H9 (cell line): ENCODE data around the gene TMEFF2. TPM values are rescaled to one million over a fixed set of nuclear protein-coding genes. Genes with fewer than 3 reads are reported as not detected.

ENCODE experiments used
- DNase-seq: peaks from one replicate; pipeline ENCODE4 v3.0.0-alpha.2; 2017
- H2AFZ ChIP-seq: one replicate; pipeline ENCODE4 v1.6.1; 2013; ENCODE audit warnings: mild to moderate bottlenecking, low read length, control low read depth, moderate library complexity
- H2AK5ac ChIP-seq: 2 replicates; pipeline ENCODE4 v1.6.1; 2013; ENCODE audit warnings: low read length, control low read depth, mixed read lengths; ENCODE audit not compliant: insufficient read length
- H2BK120ac ChIP-seq: one replicate; pipeline ENCODE4 v1.6.1; 2013; ENCODE audit warnings: low read depth, mild to moderate bottlenecking, low read length, control low read depth, inconsistent platforms; ENCODE audit not compliant: poor library complexity, severe bottlenecking
- H2BK12ac ChIP-seq: 2 replicates; pipeline ENCODE4 v1.6.1; 2013; ENCODE audit warnings: low read length, control low read depth, mixed read lengths, low read depth; ENCODE audit not compliant: insufficient read length
- H2BK15ac ChIP-seq: 2 replicates; pipeline ENCODE4 v1.6.1; 2013; ENCODE audit warnings: low read depth, low read length, control low read depth
- H2BK20ac ChIP-seq: one replicate; pipeline ENCODE4 v1.6.1; 2013; ENCODE audit warnings: low read depth, mild to moderate bottlenecking, low read length, control low read depth, inconsistent platforms; ENCODE audit not compliant: poor library complexity, severe bottlenecking
- H2BK5ac ChIP-seq: 2 replicates; pipeline ENCODE4 v1.6.1; 2013; ENCODE audit warnings: low read length, control low read depth, mixed read lengths; ENCODE audit not compliant: insufficient read length
- H3K14ac ChIP-seq: 2 replicates; pipeline ENCODE4 v1.6.1; 2013; ENCODE audit warnings: low read length, control low read depth; ENCODE audit not compliant: insufficient read depth
- H3K18ac ChIP-seq: 2 replicates; pipeline ENCODE4 v1.6.1; 2013; ENCODE audit warnings: low read depth, mild to moderate bottlenecking, mixed read lengths, low read length, control low read depth; ENCODE audit not compliant: insufficient read length
- H3K23ac ChIP-seq: 2 replicates; pipeline ENCODE4 v1.6.1; 2013; ENCODE audit warnings: low read length, control low read depth, mixed read lengths, low read depth; ENCODE audit not compliant: insufficient read length
- H3K23me2 ChIP-seq: 2 replicates; pipeline ENCODE4 v1.6.1; 2013; ENCODE audit warnings: low read depth, mild to moderate bottlenecking, mixed read lengths, low read length, control low read depth; ENCODE audit not compliant: insufficient read length, poor library complexity, severe bottlenecking
- H3K27ac ChIP-seq: 2 replicates; pipeline ENCODE4 v1.5.1; 2013; ENCODE audit warnings: low read length, control low read depth, mixed read lengths, low read depth; ENCODE audit not compliant: insufficient read length
- H3K27me3 ChIP-seq: 2 replicates; pipeline ENCODE4 v1.6.1; 2013; ENCODE audit warnings: low read length, control low read depth, inconsistent platforms; ENCODE audit not compliant: insufficient read depth
- H3K4ac ChIP-seq: 2 replicates; pipeline ENCODE4 v1.6.1; 2013; ENCODE audit warnings: low read depth, mild to moderate bottlenecking, control low read depth, inconsistent platforms, low read length, moderate library complexity
- H3K4me1 ChIP-seq: 2 replicates; pipeline ENCODE4 v1.6.1; 2013; ENCODE audit warnings: low read length, control low read depth, inconsistent platforms; ENCODE audit not compliant: insufficient read depth
- H3K4me2 ChIP-seq: 2 replicates; pipeline ENCODE4 v1.6.1; 2013; ENCODE audit warnings: low read length, control low read depth, mixed read lengths; ENCODE audit not compliant: insufficient read length, insufficient read depth
- H3K56ac ChIP-seq: 2 replicates; pipeline ENCODE4 v1.6.1; 2013; ENCODE audit warnings: low read depth, mild to moderate bottlenecking, mixed read lengths, low read length, control low read depth; ENCODE audit not compliant: insufficient read length
- H3K79me1 ChIP-seq: 2 replicates; pipeline ENCODE4 v1.6.1; 2013; ENCODE audit warnings: low read depth, mild to moderate bottlenecking, moderate library complexity, low read length, control low read depth, inconsistent platforms; ENCODE audit not compliant: insufficient read depth, poor library complexity, severe bottlenecking
- H3K79me2 ChIP-seq: 2 replicates; pipeline ENCODE4 v1.6.1; 2013; ENCODE audit warnings: low read length, control low read depth, inconsistent platforms; ENCODE audit not compliant: insufficient read depth
- H3K9ac ChIP-seq: 2 replicates; pipeline ENCODE4 v1.6.1; 2013; ENCODE audit warnings: low read length, control low read depth, mixed read lengths; ENCODE audit not compliant: insufficient read length; ENCODE audit errors: extremely low read depth
- H3K9me3 ChIP-seq: one replicate; pipeline ENCODE4 v1.6.1; 2013; ENCODE audit warnings: low read depth, low read length, inconsistent platforms; ENCODE audit not compliant: control insufficient read depth
- H3T11ph ChIP-seq: one replicate; pipeline ENCODE4 v1.6.1; 2013; ENCODE audit warnings: mild to moderate bottlenecking, low read length, control low read depth, inconsistent platforms
- H4K20me1 ChIP-seq: one replicate; pipeline ENCODE4 v1.6.1; 2013; ENCODE audit not compliant: control insufficient read depth, insufficient read length, insufficient read depth
- H4K5ac ChIP-seq: 2 replicates; pipeline ENCODE4 v1.6.1; 2013; ENCODE audit warnings: low read depth, mild to moderate bottlenecking, mixed read lengths, low read length, control low read depth; ENCODE audit not compliant: insufficient read length
- H4K8ac ChIP-seq: replicated peaks from 2 replicates; pipeline ENCODE4 v1.6.1; 2013; ENCODE audit warnings: low read length, control low read depth, mixed read lengths, low read depth; ENCODE audit not compliant: insufficient read length
- H4K91ac ChIP-seq: 2 replicates; pipeline ENCODE4 v1.6.1; 2013; ENCODE audit warnings: low read depth, mild to moderate bottlenecking, moderate library complexity, mixed read lengths, low read length, control low read depth; ENCODE audit not compliant: insufficient read length
- H3K27ac Mint-ChIP-seq, 3 experiments: 2 replicates in 2 of 3; 3 replicates in 1 of 3; pipeline ENCODE4 v1.8.0; 2020 to 2021; ENCODE audit warnings: mixed read lengths in 3 of 3, mild to moderate bottlenecking in 1 of 3, moderate library complexity in 1 of 3
- H3K27me3 Mint-ChIP-seq: 2 replicates; pipeline ENCODE4 v1.8.0; 2021; ENCODE audit warnings: low read depth, mild to moderate bottlenecking, moderate library complexity, mixed read lengths
- H3K36me3 Mint-ChIP-seq, 3 experiments: 2 replicates in 2 of 3; 3 replicates in 1 of 3; pipeline ENCODE4 v1.8.0; 2020 to 2021; ENCODE audit warnings: low read depth in 3 of 3, mixed read lengths in 3 of 3; ENCODE audit not compliant: insufficient read depth in 1 of 3
- H3K4me1 Mint-ChIP-seq, 2 experiments: 2 replicates each; pipeline ENCODE4 v1.8.0; 2020; ENCODE audit warnings: mixed read lengths in 2 of 2
- H3K4me3 Mint-ChIP-seq, 2 experiments: 2 replicates in 1 of 2; 3 replicates in 1 of 2; pipeline ENCODE4 v1.8.0; 2020 to 2021; ENCODE audit warnings: mild to moderate bottlenecking in 2 of 2, mixed read lengths in 2 of 2, moderate library complexity in 1 of 2
- H3K9me3 Mint-ChIP-seq, 2 experiments: 2 replicates in 1 of 2; 3 replicates in 1 of 2; pipeline ENCODE4 v1.8.0; 2020; ENCODE audit warnings: mild to moderate bottlenecking in 2 of 2, mixed read lengths in 2 of 2, moderate library complexity in 1 of 2
- total RNA-seq: library from RNA; stranded (reverse); gene quantifications from 2 replicates; pipeline ENCODE4 v1.2.1, GENCODE V29; 2021
- TF ChIP-seq, protein P1 (sequence below): fragments of 200-600 bp; sonication (generic); conservative IDR thresholded peaks from 3 replicates; pipeline ENCODE4 v1.8.0; 2021; ENCODE audit warnings: antibody characterized with exemption, mild to moderate bottlenecking

TMEFF2 gene
- total RNA-seq, 1 experiment from 2014 or later, result 0.39 TPM

DNA sequence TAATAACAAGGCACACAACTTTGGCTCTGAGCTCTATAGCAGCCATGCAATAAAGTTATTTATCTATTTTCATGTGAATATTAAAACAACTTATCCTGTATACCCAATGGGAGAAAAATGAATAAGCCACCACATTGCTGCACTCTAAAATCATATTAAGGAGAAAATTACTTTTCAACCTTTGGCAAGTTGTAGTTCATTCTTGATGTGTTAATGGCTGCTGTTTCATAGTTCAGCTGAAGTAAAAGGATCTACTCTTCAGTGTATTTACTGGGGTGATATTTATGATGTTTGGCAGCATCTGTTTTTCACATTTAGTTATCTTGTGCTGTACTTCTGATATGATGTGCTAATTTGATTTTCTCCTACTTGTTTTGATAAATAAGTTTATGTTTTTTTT is 71.8 kb downstream of the TMEFF2 start:
- H2BK15ac ChIP-seq, result no peak overlapping the region
- H4K20me1 ChIP-seq, result no peaks in the 10 kb centered on the region
- no peak overlapping the region for H3K4ac ChIP-seq
- H3K56ac ChIP-seq, result no peak overlapping the region
- H2AFZ ChIP-seq, result no peak overlapping the region
- Mint-ChIP-seq H3K9me3 (peaks cover 5 to 6% of the 10 kb centered on the region in 2 experiments), H3K4me1 (no peaks in the 10 kb centered on the region), H3K36me3 (peaks cover 0 to 4% (median 0%) of the 10 kb centered on the region in 3 experiments; a peak in 2 of 7 replicates), H3K27ac (no peak overlapping the region), H3K27me3 (no peaks in the 10 kb centered on the region), H3K4me3 (no peak overlapping the region)
- no peak overlapping the region for H3T11ph ChIP-seq
- no peak overlapping the region for H4K5ac ChIP-seq
- no peak overlapping the region for H3K23ac ChIP-seq
- H3K4me1 ChIP-seq, result no peaks in the 10 kb centered on the region
- H3K14ac ChIP-seq, result no peak overlapping the region
- H3K79me2 ChIP-seq, result no peaks in the 10 kb centered on the region
- no peak for DNase-seq
- H4K91ac ChIP-seq, result no peak overlapping the region
- H3K27me3 ChIP-seq, result no peaks in the 10 kb centered on the region
- H2BK12ac ChIP-seq, result no peak overlapping the region
- H2BK20ac ChIP-seq, result no peak overlapping the region
- H3K27ac ChIP-seq, result no peak overlapping the region
- H2AK5ac ChIP-seq, result no peak overlapping the region
- H3K23me2 ChIP-seq, result no peaks in the 10 kb centered on the region
- no peak overlapping the region for H2BK5ac ChIP-seq
- TF ChIP-seq, protein P1, sequence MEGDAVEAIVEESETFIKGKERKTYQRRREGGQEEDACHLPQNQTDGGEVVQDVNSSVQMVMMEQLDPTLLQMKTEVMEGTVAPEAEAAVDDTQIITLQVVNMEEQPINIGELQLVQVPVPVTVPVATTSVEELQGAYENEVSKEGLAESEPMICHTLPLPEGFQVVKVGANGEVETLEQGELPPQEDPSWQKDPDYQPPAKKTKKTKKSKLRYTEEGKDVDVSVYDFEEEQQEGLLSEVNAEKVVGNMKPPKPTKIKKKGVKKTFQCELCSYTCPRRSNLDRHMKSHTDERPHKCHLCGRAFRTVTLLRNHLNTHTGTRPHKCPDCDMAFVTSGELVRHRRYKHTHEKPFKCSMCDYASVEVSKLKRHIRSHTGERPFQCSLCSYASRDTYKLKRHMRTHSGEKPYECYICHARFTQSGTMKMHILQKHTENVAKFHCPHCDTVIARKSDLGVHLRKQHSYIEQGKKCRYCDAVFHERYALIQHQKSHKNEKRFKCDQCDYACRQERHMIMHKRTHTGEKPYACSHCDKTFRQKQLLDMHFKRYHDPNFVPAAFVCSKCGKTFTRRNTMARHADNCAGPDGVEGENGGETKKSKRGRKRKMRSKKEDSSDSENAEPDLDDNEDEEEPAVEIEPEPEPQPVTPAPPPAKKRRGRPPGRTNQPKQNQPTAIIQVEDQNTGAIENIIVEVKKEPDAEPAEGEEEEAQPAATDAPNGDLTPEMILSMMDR, result no peak
- H3K79me1 ChIP-seq, result no peaks in the 10 kb centered on the region
- H3K18ac ChIP-seq, result no peak overlapping the region
- H3K9ac ChIP-seq, result no peak overlapping the region
- no peaks in the 10 kb centered on the region for H3K9me3 ChIP-seq
- H4K8ac ChIP-seq, result no peak overlapping the region
- no peak overlapping the region for H2BK120ac ChIP-seq
- H3K4me2 ChIP-seq, result no peak overlapping the region
